IPS-20b (cell line): ENCODE measurements around the gene CD22.

Experiments used
- H3K27ac ChIP-seq: one replicate; pipeline ENCODE4 v1.5.1; 2013; ENCODE audit warnings: low read length
- H3K27me3 ChIP-seq: 2 replicates; pipeline ENCODE4 v1.6.1; 2013; ENCODE audit warnings: mild to moderate bottlenecking, low read length, inconsistent platforms; ENCODE audit not compliant: insufficient read depth
- H3K36me3 ChIP-seq: 2 replicates; pipeline ENCODE4 v1.6.1; 2013; ENCODE audit warnings: low read depth, mild to moderate bottlenecking, inconsistent platforms, low read length, moderate library complexity; ENCODE audit not compliant: insufficient read depth
- H3K4me1 ChIP-seq: 2 replicates; pipeline ENCODE4 v1.6.1; 2013; ENCODE audit warnings: mild to moderate bottlenecking, control low read depth, inconsistent platforms, low read length, moderate library complexity; ENCODE audit not compliant: insufficient read depth
- H3K4me3 ChIP-seq: 2 replicates; pipeline ENCODE4 v1.5.1; 2013; ENCODE audit warnings: mild to moderate bottlenecking, low read length, inconsistent platforms
- H3K9ac ChIP-seq: 2 replicates; pipeline ENCODE4 v1.6.1; 2013; ENCODE audit warnings: low read depth, mild to moderate bottlenecking, inconsistent platforms, low read length, moderate library complexity
- H3K9me3 ChIP-seq: 2 replicates; pipeline ENCODE4 v1.6.1; 2013; ENCODE audit warnings: mild to moderate bottlenecking, low read depth, low read length, inconsistent platforms; ENCODE audit not compliant: insufficient read depth

CD22 gene

DNA sequence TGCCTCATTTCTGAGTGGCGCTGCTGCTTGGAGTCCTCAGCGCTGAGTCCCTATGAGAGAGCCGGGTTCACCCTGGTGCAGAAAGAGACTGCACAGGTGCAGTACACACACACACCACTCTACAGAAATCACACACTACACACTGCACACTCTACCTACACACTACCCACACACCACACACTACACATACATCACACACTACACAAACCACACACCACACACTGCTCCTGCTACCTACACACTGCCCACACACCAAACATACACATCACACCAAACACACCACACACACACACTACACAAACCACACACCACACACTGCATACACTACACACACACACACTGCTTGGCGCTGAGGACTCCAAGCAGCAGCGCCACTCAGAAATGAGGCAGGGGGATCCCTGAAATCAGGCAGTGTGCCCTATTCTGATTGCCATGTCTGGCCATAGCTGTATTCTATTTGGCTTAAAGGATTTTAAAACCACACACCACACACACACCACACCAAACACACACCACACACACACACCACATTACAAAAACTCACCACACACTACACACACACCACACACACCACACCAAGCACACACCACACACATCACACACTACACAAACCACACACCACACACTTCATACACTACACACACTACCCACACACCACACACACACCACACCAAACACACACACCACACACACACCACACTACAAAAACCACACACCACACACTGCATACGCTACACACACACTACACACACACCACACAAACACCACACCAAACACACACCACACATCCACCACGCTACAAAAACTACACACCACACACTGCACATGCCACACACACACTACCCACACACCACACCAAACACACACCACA lies 32.1 kb upstream of the CD22 start:
- no peaks in the 10 kb centered on the region for H3K36me3 ChIP-seq
- H3K9me3 ChIP-seq: no peaks in the 10 kb centered on the region
- H3K27me3 ChIP-seq: 0 out of 2 replicates have a peak, but pooled peaks cover 5% of the 10 kb centered on the region
- H3K4me1 ChIP-seq: no peaks in the 10 kb centered on the region; the same call in 1 of the 2 replicates
- H3K4me3 ChIP-seq: no peak overlapping the region
- H3K9ac ChIP-seq: no peak overlapping the region
- H3K27ac ChIP-seq: no peak overlapping the region

GRCh38 chr19:35297515-35297848 lies 31.5 kb upstream of the CD22 start:
- Histone ChIP-seq H3K9ac (no peak overlapping the region), H3K36me3 (no peaks in the 10 kb centered on the region), H3K27ac (no peak overlapping the region), H3K9me3 (no peaks in the 10 kb centered on the region), H3K4me1 (no peaks in the 10 kb centered on the region; the same call in 1 of the 2 replicates), H3K4me3 (no peak overlapping the region), H3K27me3 (0 out of 2 replicates have a peak, but pooled peaks cover 5% of the 10 kb centered on the region)

GRCh38 chr19:35297922-35298321 lies 31.1 kb upstream of the CD22 start:
- Histone ChIP-seq H3K27ac (no peak overlapping the region), H3K9ac (no peak overlapping the region), H3K4me1 (no peaks in the 10 kb centered on the region; the same call in 1 of the 2 replicates), H3K9me3 (no peaks in the 10 kb centered on the region), H3K27me3 (0 out of 2 replicates have a peak, but pooled peaks cover 2% of the 10 kb centered on the region), H3K36me3 (no peaks in the 10 kb centered on the region), H3K4me3 (no peak overlapping the region)

DNA sequence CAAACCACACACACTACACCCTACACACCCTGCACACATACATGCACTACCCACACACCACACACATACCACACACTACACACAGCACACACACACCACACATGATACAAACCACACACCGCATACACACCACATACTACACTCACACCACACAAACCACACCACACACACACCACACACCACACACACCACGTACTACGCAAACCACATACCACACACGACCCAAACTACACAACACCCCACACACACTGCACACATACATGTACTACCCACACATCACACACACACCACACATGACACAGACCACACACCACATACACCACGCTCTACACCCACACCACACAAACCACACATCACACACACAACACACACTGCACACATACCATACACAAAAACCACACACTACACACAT lies 30.4 kb upstream of the CD22 start:
- H3K27ac ChIP-seq: no peak overlapping the region
- H3K9ac ChIP-seq: no peak overlapping the region
- H3K4me3 ChIP-seq: no peak overlapping the region
- H3K36me3 ChIP-seq: no peaks in the 10 kb centered on the region
- H3K9me3 ChIP-seq: no peaks in the 10 kb centered on the region
- no peaks in the 10 kb centered on the region for H3K27me3 ChIP-seq
- no peaks in the 10 kb centered on the region; the same call in 1 of the 2 replicates for H3K4me1 ChIP-seq

DNA sequence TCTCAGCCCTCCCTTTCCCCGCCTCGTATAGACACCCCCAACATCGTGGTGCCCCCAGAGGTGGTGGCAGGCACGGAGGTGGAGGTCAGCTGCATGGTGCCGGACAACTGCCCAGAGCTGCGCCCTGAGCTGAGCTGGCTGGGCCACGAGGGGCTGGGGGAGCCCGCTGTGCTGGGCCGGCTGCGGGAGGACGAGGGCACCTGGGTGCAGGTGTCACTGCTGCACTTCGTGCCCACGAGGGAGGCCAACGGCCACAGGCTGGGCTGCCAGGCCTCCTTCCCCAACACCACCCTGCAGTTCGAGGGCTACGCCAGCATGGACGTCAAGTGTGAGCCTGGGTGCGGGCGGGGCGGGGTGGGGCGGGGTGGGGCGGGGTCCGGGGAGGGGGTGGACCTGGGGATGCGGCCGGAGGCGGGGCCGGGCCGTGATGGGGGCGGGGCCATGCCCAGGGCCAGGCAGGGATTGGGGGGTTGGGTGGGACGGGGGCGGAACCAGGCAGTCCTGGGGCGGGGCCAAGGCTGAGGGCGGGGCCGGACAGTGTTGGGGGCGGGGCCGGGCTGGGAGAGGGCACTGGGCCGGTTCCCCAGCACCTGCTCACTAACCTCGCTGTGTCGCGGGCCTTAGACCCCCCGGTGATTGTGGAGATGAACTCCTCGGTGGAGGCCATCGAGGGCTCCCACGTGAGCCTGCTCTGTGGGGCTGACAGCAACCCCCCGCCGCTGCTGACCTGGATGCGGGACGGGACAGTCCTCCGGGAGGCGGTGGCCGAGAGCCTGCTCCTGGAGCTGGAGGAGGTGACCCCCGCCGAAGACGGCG lies 29.3 kb upstream of the CD22 start:
- H3K4me1 ChIP-seq: no peaks in the 10 kb centered on the region
- H3K36me3 ChIP-seq: no peaks in the 10 kb centered on the region
- no peaks in the 10 kb centered on the region for H3K27me3 ChIP-seq
- no peak overlapping the region for H3K4me3 ChIP-seq
- H3K9me3 ChIP-seq: no peaks in the 10 kb centered on the region
- no peak overlapping the region for H3K27ac ChIP-seq
- no peak overlapping the region for H3K9ac ChIP-seq

- H3K36me3 ChIP-seq: no peaks in the 10 kb centered on the region
- H3K9ac ChIP-seq: no peak overlapping the region
- H3K4me1 ChIP-seq: no peaks in the 10 kb centered on the region
Measured at GRCh38 chr19:35300339-35300649, 28.7 kb upstream of the CD22 start.

GRCh38 chr19:35301961-35302360 lies 27.0 kb upstream of the CD22 start:
- Histone ChIP-seq H3K4me1 (no peaks in the 10 kb centered on the region), H3K27ac (no peak overlapping the region), H3K27me3 (no peaks in the 10 kb centered on the region), H3K36me3 (no peaks in the 10 kb centered on the region), H3K9ac (no peak overlapping the region), H3K9me3 (no peaks in the 10 kb centered on the region), H3K4me3 (no peak overlapping the region)

More at GRCh38 chr19:35300339-35300649, 28.7 kb upstream of the CD22 start:
- H3K27ac ChIP-seq: no peak overlapping the region
- no peaks in the 10 kb centered on the region for H3K9me3 ChIP-seq
- H3K4me3 ChIP-seq: no peak overlapping the region
- H3K27me3 ChIP-seq: no peaks in the 10 kb centered on the region

GRCh38 chr19:35302446-35302845 lies 26.5 kb upstream of the CD22 start:
- no peak overlapping the region for H3K27ac ChIP-seq
- no peaks in the 10 kb centered on the region for H3K27me3 ChIP-seq
- no peak overlapping the region for H3K4me3 ChIP-seq
- no peaks in the 10 kb centered on the region for H3K4me1 ChIP-seq
- no peak overlapping the region for H3K9ac ChIP-seq
- H3K9me3 ChIP-seq: no peaks in the 10 kb centered on the region
- no peaks in the 10 kb centered on the region for H3K36me3 ChIP-seq

- H3K4me3 ChIP-seq: no peak overlapping the region
- H3K36me3 ChIP-seq: no peaks in the 10 kb centered on the region
- no peaks in the 10 kb centered on the region for H3K27me3 ChIP-seq
- H3K4me1 ChIP-seq: no peaks in the 10 kb centered on the region
- no peak overlapping the region for H3K27ac ChIP-seq
- H3K9me3 ChIP-seq: no peaks in the 10 kb centered on the region
- H3K9ac ChIP-seq: no peak overlapping the region
Measured at GRCh38 chr19:35303357-35303915, 25.6 kb upstream of the CD22 start.

DNA sequence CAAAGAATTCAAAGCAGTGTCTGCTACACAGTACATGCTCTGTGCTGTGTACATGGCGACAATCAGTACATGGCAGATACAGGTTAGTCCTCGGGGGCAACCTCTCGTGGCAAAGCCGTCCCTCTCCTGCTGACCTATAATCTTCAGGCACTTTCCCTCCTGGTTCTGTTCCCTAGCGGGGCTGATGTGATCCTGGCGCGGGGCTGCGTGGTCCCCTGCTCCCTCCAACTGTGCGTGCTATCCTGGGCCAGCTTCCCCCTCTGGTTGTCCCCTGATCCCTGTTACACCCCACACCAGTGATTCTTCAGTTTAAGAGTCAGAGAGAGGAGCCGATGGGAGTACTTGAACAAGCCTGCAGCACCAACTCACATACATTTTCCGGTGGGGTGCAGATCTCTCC lies 25.0 kb upstream of the CD22 start:
- H3K9me3 ChIP-seq: no peaks in the 10 kb centered on the region
- H3K9ac ChIP-seq: no peak overlapping the region
- H3K36me3 ChIP-seq: no peaks in the 10 kb centered on the region
- no peaks in the 10 kb centered on the region for H3K4me1 ChIP-seq
- no peaks in the 10 kb centered on the region for H3K27me3 ChIP-seq
- no peak overlapping the region for H3K27ac ChIP-seq
- H3K4me3 ChIP-seq: no peak overlapping the region

- no peak overlapping the region for H3K4me3 ChIP-seq
- H3K9ac ChIP-seq: no peak overlapping the region
- H3K4me1 ChIP-seq: no peaks in the 10 kb centered on the region
- no peaks in the 10 kb centered on the region for H3K27me3 ChIP-seq
- H3K9me3 ChIP-seq: no peaks in the 10 kb centered on the region
- H3K27ac ChIP-seq: no peak overlapping the region
- no peaks in the 10 kb centered on the region for H3K36me3 ChIP-seq
Measured at GRCh38 chr19:35305181-35305580, 23.8 kb upstream of the CD22 start.
